Prostate gland (tissue), 2 donors: ENCODE results near the gene ZNRF1. TPM values are rescaled to one million over a fixed set of nuclear protein-coding genes. Genes with fewer than 3 reads are reported as not detected.
A peak's percentile ranks its signal among the peaks of the same experiment; 100 is the strongest.
"Not testable (repeated sequence)": the region's sequence is repeated elsewhere in the genome, so short reads cannot be mapped to it uniquely, and the experiment has no call there.

Source experiments
- DNase-seq: peaks from one replicate; pipeline ENCODE4 v3.0.0-alpha.2; 2019; ENCODE audit warnings: low spot score
- H3K27ac ChIP-seq, 2 donors: fragments of 200-600 bp; sonication (generic); 2 replicates each; pipeline ENCODE4 v1.5.1; 2017 to 2019
- H3K27me3 ChIP-seq: fragments of 200-600 bp; sonication (generic); replicated peaks from 2 replicates; pipeline ENCODE4 v1.5.1; 2019; ENCODE audit not compliant: insufficient read depth
- H3K36me3 ChIP-seq, 2 donors: fragments of 200-600 bp; sonication (generic); 1 replicate in 1 of 2; 2 replicates in 1 of 2; pipeline versions ENCODE4 v1.5.1 to v1.8.1; 2017 to 2019
- H3K4me1 ChIP-seq: fragments of 200-600 bp; sonication (generic); replicated peaks from 2 replicates; pipeline ENCODE4 v1.5.1; 2019
- H3K4me3 ChIP-seq, 2 donors: fragments of 200-600 bp; sonication (generic); 2 replicates each; pipeline ENCODE4 v1.5.1; 2017 to 2019
- H3K9me3 ChIP-seq: fragments of 200-600 bp; sonication (generic); 2 replicates; pipeline ENCODE4 v1.5.1; 2017
- POLR2A ChIP-seq: fragments of 450-650 bp; IDR thresholded peaks from one replicate; pipeline ENCODE4 v1.6.1; 2016; ENCODE audit warnings: antibody characterized with exemption, mild to moderate bottlenecking
- POLR2AphosphoS5 ChIP-seq: sonication (generic); formaldehyde crosslinking; IDR thresholded peaks from one replicate; pipeline ENCODE4 v1.6.1; 2017; ENCODE audit warnings: antibody characterized with exemption
- WGBS: methylation state at CpG from one replicate; pipeline ENCODE4 v1.1.5; 2018; 5-methylcytosine and 5-hydroxymethylcytosine counted together
- intact Hi-C: fragments of 100-400 bp; cut with DNase I; formaldehyde crosslinking; loops from one replicate; pipeline ENCODE4 v1.14.2; 2022
- total RNA-seq, 2 donors: library from RNA; depleted of rRNA; stranded (reverse); fragments of >200 nt; gene quantifications; one replicate each; pipeline ENCODE4 v1.1.0, GENCODE V29; 2016
- TF ChIP-seq, protein P1 (sequence below), 4 experiments: fragments of 200-600 bp in 2 of 4; fragments of 450-650 bp in 2 of 4; sonication (generic) in 2 of 4; IDR thresholded peaks; 1 replicate in 3 of 4; 2 replicates in 1 of 4; pipeline ENCODE4 v1.5.1; 2016 to 2019; ENCODE audit warnings: antibody characterized with exemption in 4 of 4, mild to moderate bottlenecking in 2 of 4, moderate library complexity in 2 of 4

ZNRF1 gene
- total RNA-seq, 2 donors from 2014 or later: 15.6 to 64.2 TPM

DNA sequence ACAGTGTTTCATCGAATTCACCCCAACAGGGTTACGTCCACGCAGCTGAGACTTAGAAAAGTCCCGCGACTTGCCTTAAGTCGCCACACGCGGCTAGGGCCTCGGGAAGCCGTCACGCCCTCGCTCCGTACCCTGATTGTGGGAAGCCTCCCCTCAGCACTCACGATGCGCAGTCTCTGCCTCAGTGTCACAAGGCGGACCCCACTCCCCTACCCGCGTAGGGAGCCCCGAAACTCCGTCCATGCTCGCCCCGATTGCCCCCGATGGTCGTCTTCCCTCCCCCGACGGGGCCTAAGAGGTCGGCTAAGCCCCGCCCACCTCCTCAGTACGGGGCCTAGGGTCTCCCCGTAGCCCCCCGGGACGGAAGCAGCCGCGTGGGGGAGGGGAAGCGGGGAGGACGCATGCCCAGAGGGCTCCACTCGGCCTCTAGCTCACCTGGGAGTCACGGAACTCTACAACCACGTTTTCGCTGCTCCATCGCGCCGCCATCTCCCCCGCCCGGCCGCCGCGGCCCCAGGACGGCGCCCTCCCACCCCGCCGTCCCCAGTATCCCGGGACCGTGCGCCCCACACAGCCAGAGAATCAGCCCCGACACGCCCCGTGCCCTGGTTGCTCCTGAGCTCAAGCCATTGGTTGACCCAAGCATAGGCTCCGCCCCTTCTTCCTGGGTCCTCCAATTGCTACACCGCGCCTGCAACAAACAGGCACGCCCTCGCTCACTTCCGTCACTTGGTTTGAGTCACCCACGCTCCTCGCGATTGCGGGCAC lies 14.1 kb upstream of the ZNRF1 start, which contains the start of gene WDR59:
Gene WDR59 (minus strand): TSS at position 595 of the 768 bp plus-strand sequence. CDS start 106 bp downstream, at position 489.
- peak within 1 kb of the TSS; percentile 94 to 96 for H3K4me3 ChIP-seq
- H3K9me3 ChIP-seq: no peaks in the 10 kb centered on the region
- intact Hi-C loops: no loop called here
- H3K27ac ChIP-seq: peak within 1 kb of the TSS; percentile 81
- H3K4me1 ChIP-seq: no peaks in the 10 kb centered on the region
- peak; percentile 100 for DNase-seq
- H3K27me3 ChIP-seq: no peaks in the 10 kb centered on the region
- under 1% methylated on average over 68 of the region's 68 CpGs for WGBS
- no peaks in the 10 kb centered on the region for H3K36me3 ChIP-seq
- TF ChIP-seq POLR2A: peak; percentile 71
- TF ChIP-seq, protein P1, sequence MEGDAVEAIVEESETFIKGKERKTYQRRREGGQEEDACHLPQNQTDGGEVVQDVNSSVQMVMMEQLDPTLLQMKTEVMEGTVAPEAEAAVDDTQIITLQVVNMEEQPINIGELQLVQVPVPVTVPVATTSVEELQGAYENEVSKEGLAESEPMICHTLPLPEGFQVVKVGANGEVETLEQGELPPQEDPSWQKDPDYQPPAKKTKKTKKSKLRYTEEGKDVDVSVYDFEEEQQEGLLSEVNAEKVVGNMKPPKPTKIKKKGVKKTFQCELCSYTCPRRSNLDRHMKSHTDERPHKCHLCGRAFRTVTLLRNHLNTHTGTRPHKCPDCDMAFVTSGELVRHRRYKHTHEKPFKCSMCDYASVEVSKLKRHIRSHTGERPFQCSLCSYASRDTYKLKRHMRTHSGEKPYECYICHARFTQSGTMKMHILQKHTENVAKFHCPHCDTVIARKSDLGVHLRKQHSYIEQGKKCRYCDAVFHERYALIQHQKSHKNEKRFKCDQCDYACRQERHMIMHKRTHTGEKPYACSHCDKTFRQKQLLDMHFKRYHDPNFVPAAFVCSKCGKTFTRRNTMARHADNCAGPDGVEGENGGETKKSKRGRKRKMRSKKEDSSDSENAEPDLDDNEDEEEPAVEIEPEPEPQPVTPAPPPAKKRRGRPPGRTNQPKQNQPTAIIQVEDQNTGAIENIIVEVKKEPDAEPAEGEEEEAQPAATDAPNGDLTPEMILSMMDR (IDR thresholded peaks at IDR 0.05): no peak
- peak; percentile 93 for TF ChIP-seq POLR2AphosphoS5

DNA sequence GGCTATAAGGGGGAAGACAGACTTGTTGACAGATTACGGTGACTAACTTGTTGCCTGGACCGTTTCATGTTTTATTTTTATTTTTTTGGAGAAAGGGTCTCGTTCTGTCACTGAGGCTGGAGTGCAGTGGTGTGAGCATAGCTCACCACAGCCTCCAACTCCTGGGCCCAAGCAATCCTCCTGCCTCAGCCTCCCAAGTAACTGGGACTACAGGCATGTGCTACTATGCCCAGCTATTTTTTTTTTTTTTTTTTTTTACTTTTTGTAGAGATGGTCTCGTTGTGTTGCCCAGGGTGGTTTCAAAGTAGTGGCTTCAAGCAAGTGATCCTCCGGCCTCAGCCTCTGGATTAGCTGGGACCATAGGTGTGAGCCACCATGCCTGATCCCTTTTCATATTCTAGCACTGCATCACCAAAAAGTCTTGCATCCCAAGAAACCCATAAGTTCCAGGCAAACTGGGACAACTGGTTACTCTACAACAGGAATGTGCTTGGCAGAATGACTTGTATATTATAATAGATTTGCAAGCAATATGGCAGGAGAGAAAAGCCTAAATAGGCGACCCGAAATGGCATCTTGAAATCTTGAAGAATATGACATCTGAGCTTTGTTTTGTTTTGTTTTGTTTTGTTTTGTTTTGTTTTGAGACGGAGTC lies 11.7 kb upstream of the ZNRF1 start:
- 80% methylated on average over 8 of the region's 8 CpGs for WGBS
- no peaks in the 10 kb centered on the region for H3K36me3 ChIP-seq
- intact Hi-C loops: no loop called here
- H3K27ac ChIP-seq: no peak overlapping the region
- DNase-seq: no peak
- TF ChIP-seq POLR2A: no peak
- TF ChIP-seq POLR2AphosphoS5: no peak
- TF ChIP-seq, protein P1 (IDR thresholded peaks at IDR 0.05): no peak
- H3K27me3 ChIP-seq: no peaks in the 10 kb centered on the region
- no peak overlapping the region for H3K4me3 ChIP-seq
- H3K9me3 ChIP-seq: no peaks in the 10 kb centered on the region
- no peaks in the 10 kb centered on the region for H3K4me1 ChIP-seq

DNA sequence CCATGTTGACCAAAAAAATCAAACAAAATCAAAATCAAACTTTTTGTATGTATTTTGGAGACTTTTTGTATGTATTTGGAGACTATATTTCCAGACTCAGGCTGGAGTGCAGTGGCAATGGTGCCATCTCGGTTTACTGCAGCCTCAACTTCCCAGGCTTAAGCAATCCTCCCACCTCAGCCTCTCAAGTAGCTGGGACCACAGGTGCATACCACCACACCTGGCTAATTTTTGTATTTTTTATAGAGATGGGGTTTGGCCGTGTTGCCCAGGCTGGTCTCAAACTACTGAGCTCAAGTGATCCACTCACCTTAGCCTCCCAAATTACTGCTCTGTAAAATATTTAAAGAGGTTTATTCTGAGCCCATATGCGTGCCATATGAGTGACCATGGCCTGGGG lies 9.0 kb upstream of the ZNRF1 start:
- H3K27ac ChIP-seq, DNase-seq, H3K9me3 ChIP-seq, H3K36me3 ChIP-seq, intact Hi-C loops, H3K4me3 ChIP-seq, H3K27me3 ChIP-seq, H3K4me1 ChIP-seq: not testable (repeated sequence)
- 92% methylated on average over 3 of the region's 3 CpGs for WGBS

DNA sequence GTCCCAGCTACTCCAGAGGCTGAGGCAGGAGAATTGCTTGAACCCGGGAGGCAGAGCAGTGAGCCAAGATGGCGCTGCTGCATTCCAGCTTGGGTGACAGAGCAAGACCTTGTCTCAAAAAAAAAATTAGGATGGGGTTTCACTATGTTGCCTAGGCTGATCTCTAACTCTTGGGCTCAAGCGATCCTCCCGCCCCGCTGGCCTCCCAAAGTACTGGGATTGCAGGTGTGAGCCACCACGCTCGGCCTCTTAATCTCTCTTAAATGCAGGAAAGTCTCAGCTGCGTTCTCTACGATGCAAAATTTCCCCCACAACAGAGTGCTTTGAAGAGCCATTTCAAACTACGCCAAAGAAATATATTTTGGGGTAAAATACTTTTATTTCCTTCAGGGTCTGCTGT lies 8.0 kb upstream of the ZNRF1 start:
- WGBS: 96% methylated on average over 10 of the region's 10 CpGs
- no peak for DNase-seq
- H3K9me3 ChIP-seq: no peaks in the 10 kb centered on the region
- no peaks in the 10 kb centered on the region for H3K27me3 ChIP-seq
- no peaks in the 10 kb centered on the region for H3K36me3 ChIP-seq
- H3K4me1 ChIP-seq: no peaks in the 10 kb centered on the region
- no peak overlapping the region for H3K27ac ChIP-seq
- no peak overlapping the region for H3K4me3 ChIP-seq
- intact Hi-C loops: no loop called here
- TF ChIP-seq POLR2A (no peak), POLR2AphosphoS5 (no peak)
- TF ChIP-seq, protein P1 (IDR thresholded peaks at IDR 0.05): no peak

DNA sequence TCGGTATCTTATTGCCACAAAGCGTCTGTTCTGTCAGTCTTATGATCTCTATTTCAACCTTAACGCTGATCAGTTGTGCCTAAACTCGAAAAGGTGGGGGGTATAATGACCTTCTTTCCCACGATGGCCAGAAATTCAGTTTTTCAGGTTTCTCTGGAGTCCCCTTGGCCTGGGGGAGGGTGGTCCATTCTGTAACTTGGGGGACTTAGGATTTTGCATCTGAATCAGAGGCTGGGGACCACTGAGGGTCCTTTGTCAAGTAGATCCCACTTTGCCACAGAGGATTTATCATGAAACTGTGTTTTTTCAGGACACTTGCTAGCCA lies 7.6 kb upstream of the ZNRF1 start:
- H3K27me3 ChIP-seq: no peaks in the 10 kb centered on the region
- 81% methylated on average over 5 of the region's 5 CpGs for WGBS
- no peaks in the 10 kb centered on the region for H3K36me3 ChIP-seq
- H3K4me1 ChIP-seq: no peaks in the 10 kb centered on the region
- DNase-seq: no peak
- H3K9me3 ChIP-seq: no peaks in the 10 kb centered on the region
- intact Hi-C loops: no loop called here
- TF ChIP-seq, protein P1 (IDR thresholded peaks at IDR 0.05): no peak
- H3K27ac ChIP-seq: peak overlapping the region in 1 of 2 donors; percentile 39
- H3K4me3 ChIP-seq: no peak overlapping the region
